Thyroid gland (tissue), 4 donors: ENCODE data around the gene FLT4. TPM values are rescaled to one million over a fixed set of nuclear protein-coding genes. Genes with fewer than 3 reads are reported as not detected.

ENCODE experiments used
- DNase-seq, 2 donors: peaks; one replicate each; pipeline ENCODE4 v3.0.0-alpha.2; 2019
- H3K27ac ChIP-seq, 3 donors: fragments of 200-600 bp; sonication (generic); 1 replicate in 2 of 3; 2 replicates in 1 of 3; pipeline ENCODE4 v1.5.1; 2016 to 2019; ENCODE audit warnings: mild to moderate bottlenecking in 1 of 3, moderate library complexity in 1 of 3
- H3K27me3 ChIP-seq: fragments of 200-600 bp; sonication (generic); one replicate; pipeline ENCODE4 v1.5.1; 2019
- H3K36me3 ChIP-seq, 2 donors: fragments of 200-600 bp; sonication (generic); one replicate each; pipeline ENCODE4 v1.5.1; 2016 to 2019
- H3K4me1 ChIP-seq, 2 donors: fragments of 200-600 bp; sonication (generic); one replicate each; pipeline ENCODE4 v1.5.1; 2017 to 2019
- H3K4me3 ChIP-seq, 3 donors: fragments of 200-600 bp; sonication (generic); replicated peaks in 1 of 3; 1 replicate in 2 of 3; 2 replicates in 1 of 3; pipeline ENCODE4 v1.5.1; 2016; ENCODE audit warnings: mild to moderate bottlenecking in 1 of 3
- H3K9me3 ChIP-seq: fragments of 200-600 bp; sonication (generic); one replicate; pipeline ENCODE4 v1.5.1; 2017
- CTCF ChIP-seq, 6 experiments: fragments of 200-600 bp in 3 of 6; fragments of 450-650 bp in 3 of 6; sonication (generic) in 3 of 6; IDR thresholded peaks; one replicate each; pipeline ENCODE4 v1.5.1; 2016 to 2019; ENCODE audit warnings: antibody characterized with exemption in 6 of 6, mild to moderate bottlenecking in 2 of 6, inconsistent platforms in 1 of 6, moderate library complexity in 1 of 6
- POLR2A ChIP-seq, 2 donors: fragments of 450-650 bp; IDR thresholded peaks; one replicate each; pipeline ENCODE4 v1.6.1; 2017; ENCODE audit warnings: antibody characterized with exemption in 2 of 2, mild to moderate bottlenecking in 2 of 2, moderate library complexity in 1 of 2
- WGBS, 2 donors: methylation state at CpG; one replicate each; pipeline ENCODE4 v1.1.5; 2017; 5-methylcytosine and 5-hydroxymethylcytosine counted together
- intact Hi-C: fragments of 100-400 bp; cut with DNase I; formaldehyde crosslinking; loops from one replicate; pipeline ENCODE4 v1.15.1; 2023
- total RNA-seq, 4 donors: library from RNA; depleted of rRNA; stranded (reverse); fragments of >200 nt; gene quantifications; one replicate each; pipeline ENCODE4 v1.2.3, GENCODE V29; 2016

Gene FLT4
- total RNA-seq, 4 donors from 2014 or later: 52.8 to 90.9 (median 66.8) TPM

DNA sequence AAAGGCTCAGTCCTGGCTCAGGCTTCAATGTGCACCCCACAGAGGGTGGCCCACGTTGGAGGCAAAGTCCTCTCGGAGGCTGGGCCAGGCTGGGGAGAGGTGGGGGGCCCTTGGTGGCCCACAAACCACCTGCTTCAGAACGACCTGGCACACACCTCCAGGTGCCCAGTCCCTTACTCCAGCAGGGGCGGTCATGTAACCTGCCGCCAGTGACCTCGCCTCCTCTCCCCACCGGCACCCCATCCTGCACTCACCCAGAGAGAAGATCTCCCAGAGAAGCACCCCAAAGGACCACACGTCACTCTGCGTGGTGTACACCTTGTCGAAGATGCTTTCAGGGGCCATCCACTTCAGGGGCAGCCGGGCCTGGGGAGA is 35.6 kb downstream of the FLT4 start:
- Histone ChIP-seq H3K4me1 (peaks cover 0 to 5% of the 10 kb centered on the region in 2 donors), H3K27ac (no peak overlapping the region), H3K27me3 (no peaks in the 10 kb centered on the region), H3K36me3 (peaks cover 0 to 3% of the 10 kb centered on the region in 2 donors), H3K9me3 (no peaks in the 10 kb centered on the region), H3K4me3 (no peak overlapping the region)
- TF ChIP-seq CTCF (IDR thresholded peaks at IDR 0.05) (no peak), POLR2A (IDR thresholded peaks at IDR 0.05) (no peak)
- intact Hi-C loops: no loop called here
- no peak for DNase-seq
- WGBS, 2 donors: 85 to 87% methylated on average over 11 of the region's 11 CpGs

GRCh38 chr5:180613188-180613813 is 36.1 kb downstream of the FLT4 start:
- no peak for DNase-seq
- WGBS, 2 donors: 86 to 94% methylated on average over 19 of the region's 19 CpGs
- intact Hi-C loops: no loop called here
- no peak overlapping the region for H3K4me3 ChIP-seq
- peaks cover 0 to 5% of the 10 kb centered on the region in 2 donors for H3K4me1 ChIP-seq
- TF ChIP-seq POLR2A (IDR thresholded peaks at IDR 0.05) (no peak), CTCF (IDR thresholded peaks at IDR 0.05) (no peak)
- no peak overlapping the region for H3K27ac ChIP-seq
- no peaks in the 10 kb centered on the region for H3K9me3 ChIP-seq
- no peaks in the 10 kb centered on the region for H3K27me3 ChIP-seq
- H3K36me3 ChIP-seq: peaks cover 0 to 3% of the 10 kb centered on the region in 2 donors

DNA sequence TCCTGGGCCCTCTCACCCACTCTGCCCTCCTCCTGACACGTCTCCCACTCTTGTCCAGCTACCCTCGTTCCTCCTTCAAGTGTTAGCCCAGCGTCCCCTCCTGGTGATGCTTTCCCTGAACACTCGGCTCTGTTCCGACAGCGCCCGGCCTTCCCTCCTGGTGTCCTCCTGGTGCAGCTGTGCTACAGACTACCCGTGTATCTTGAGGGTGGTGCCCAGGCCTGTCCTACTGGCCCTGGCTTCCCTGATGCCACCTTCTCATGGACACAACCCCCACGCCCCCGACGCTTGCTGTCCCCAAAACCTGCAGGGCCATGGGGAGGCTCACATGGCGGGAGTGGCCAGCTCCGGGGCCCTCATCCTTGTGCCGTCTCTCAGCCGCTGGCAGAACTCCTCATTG is 36.7 kb downstream of the FLT4 start:
- Histone ChIP-seq H3K27me3 (no peaks in the 10 kb centered on the region), H3K9me3 (no peaks in the 10 kb centered on the region), H3K36me3 (peaks cover 0 to 3% of the 10 kb centered on the region in 2 donors), H3K27ac (no peak overlapping the region), H3K4me1 (peaks cover 0 to 7% of the 10 kb centered on the region in 2 donors), H3K4me3 (no peak overlapping the region)
- TF ChIP-seq CTCF (IDR thresholded peaks at IDR 0.05): no peak
- TF ChIP-seq POLR2A (IDR thresholded peaks at IDR 0.05): no peak
- no peak for DNase-seq
- intact Hi-C loops: no loop called here
- 88 to 98% methylated on average over 13 to 15 of the region's 15 CpGs for WGBS, 2 donors

- TF ChIP-seq POLR2A (IDR thresholded peaks at IDR 0.05): no peak
- TF ChIP-seq CTCF (IDR thresholded peaks at IDR 0.05): no peak
- peaks cover 0 to 2% of the 10 kb centered on the region in 2 donors for H3K36me3 ChIP-seq
- H3K27ac ChIP-seq: no peak overlapping the region
- no peak for DNase-seq
- no peaks in the 10 kb centered on the region for H3K27me3 ChIP-seq
- WGBS, 2 donors: 91 to 97% methylated on average over 24 to 29 of the region's 30 CpGs
- H3K9me3 ChIP-seq: no peaks in the 10 kb centered on the region
- intact Hi-C loops: no loop called here
- no peak overlapping the region for H3K4me3 ChIP-seq
- peaks cover 2 to 16% of the 10 kb centered on the region in 2 donors for H3K4me1 ChIP-seq
These were observed 38.1 kb downstream of the FLT4 start for GRCh38 chr5:180611140-180611850.
